ENCODE data around the gene HSF2. TPM values are rescaled to one million over a fixed set of nuclear protein-coding genes. Genes with fewer than 3 reads are reported as not detected.

Gene HSF2
- total RNA-seq, 1 experiment from 2014 or later = 19.8 TPM

- no peak for TF ChIP-seq ZBTB33 (IDR thresholded peaks at IDR 0.05; ENCODE audit: extremely low read depth, insufficient replicate concordance, low read length)
- no peak for TF ChIP-seq CEBPB (IDR thresholded peaks at IDR 0.05; ENCODE audit: low read depth)
- no peak for TF ChIP-seq FOSL1 (IDR thresholded peaks at IDR 0.05; ENCODE audit: low read depth)
- TF ChIP-seq TCF7L2 (IDR thresholded peaks at IDR 0.05; ENCODE audit: borderline replicate concordance, extremely low read depth, insufficient read depth, insufficient read length) = no peak
- TF ChIP-seq EZH2phosphoT487 (IDR thresholded peaks at IDR 0.05; ENCODE audit: borderline replicate concordance) = no peak
- no peak for TF ChIP-seq SIN3A (IDR thresholded peaks at IDR 0.05; ENCODE audit: low read depth)
- TF ChIP-seq CTCF (IDR thresholded peaks at IDR 0.05 in 2 of 3, conservative IDR thresholded peaks at IDR 0.05 in 1 of 3; ENCODE audit: borderline replicate concordance in 1 of 3, insufficient read depth in 1 of 3, low read depth in 2 of 3, low read length in 2 of 3) = no peak
- no peak for TF ChIP-seq JUND (IDR thresholded peaks at IDR 0.05)
- no peak for TF ChIP-seq EGR1 (IDR thresholded peaks at IDR 0.05; ENCODE audit: low read depth)
- no peak for TF ChIP-seq SRF (IDR thresholded peaks at IDR 0.05; ENCODE audit: low read depth)
Measured at GRCh38 chr6:122432816-122433215, 33.4 kb downstream of the HSF2 start (continued).

- Histone ChIP-seq H3K79me2 (ENCODE audit: insufficient read depth, low read length) (no peaks in the 10 kb centered on the region), H3K9me2 (ENCODE audit: insufficient read depth) (no peaks in the 10 kb centered on the region), H3K4me1 (ENCODE audit: control insufficient read depth in 1 of 2, insufficient read depth in 2 of 2, low read length in 2 of 2) (no peaks in the 10 kb centered on the region), H3K4me2 (ENCODE audit: low read length) (no peak overlapping the region), H3K27ac (ENCODE audit: low read depth, low read length) (no peak overlapping the region), H2AFZ (ENCODE audit: low read depth, low read length, poor library complexity, severe bottlenecking) (no peak overlapping the region), H3K9ac (ENCODE audit: low read length) (no peak overlapping the region), H3K9me3 (ENCODE audit: control insufficient read depth in 1 of 2, insufficient read depth in 1 of 2, low read depth in 1 of 2, low read length in 2 of 2) (0 out of 4 replicates have a peak, but pooled peaks cover 0 to 3% of the 10 kb centered on the region in 2 experiments), H4K20me1 (ENCODE audit: insufficient read depth) (no peaks in the 10 kb centered on the region), H3K4me3 (replicated peaks in 1 of 2; ENCODE audit: low read depth in 1 of 2, low read length in 2 of 2) (no peak overlapping the region), H3K27me3 (ENCODE audit: insufficient read depth, low read length) (no peaks in the 10 kb centered on the region), H3K36me3 (ENCODE audit: control insufficient read depth in 1 of 2, insufficient read depth in 2 of 2, low read length in 2 of 2) (peaks cover 9 to 37% of the 10 kb centered on the region in 2 experiments; a peak in 3 of 4 replicates)
- no peak for DNase-seq (ENCODE audit: low read depth, low spot score)
- no TSS peak for BruUV-seq (replicated peaks)
- POLR2A ChIA-PET = no interaction called here
- CTCF ChIA-PET = no interaction called here
- ATAC-seq = no peak
- intact Hi-C loops (cut with micrococcal nuclease) = no loop called here
- RAD21 ChIA-PET (ENCODE audit: low non-redundant PET in 1 of 2, low total read pairs in 2 of 2, uncharacterized antibody in 2 of 2, unreplicated experiment in 2 of 2) = no interaction called here
- TF ChIP-seq TCF7L2 (IDR thresholded peaks at IDR 0.05; ENCODE audit: borderline replicate concordance, extremely low read depth, insufficient read depth, insufficient read length) (no peak), SP1 (IDR thresholded peaks at IDR 0.05; ENCODE audit: low read depth) (no peak), POLR2A (IDR thresholded peaks at IDR 0.05; ENCODE audit: borderline replicate concordance, extremely low read depth, insufficient read depth, insufficient read length) (no peak), EZH2phosphoT487 (IDR thresholded peaks at IDR 0.05; ENCODE audit: borderline replicate concordance) (no peak), EZH2 (IDR thresholded peaks at IDR 0.05) (no peak), FOSL1 (IDR thresholded peaks at IDR 0.05; ENCODE audit: low read depth) (no peak), REST (IDR thresholded peaks at IDR 0.05; ENCODE audit: low read depth) (no peak), ZBTB33 (IDR thresholded peaks at IDR 0.05; ENCODE audit: extremely low read depth, insufficient replicate concordance, low read length) (no peak), ELF1 (IDR thresholded peaks at IDR 0.05; ENCODE audit: borderline replicate concordance, low read depth) (no peak), RAD21 (IDR thresholded peaks at IDR 0.05; ENCODE audit: low read depth) (no peak), SIN3A (IDR thresholded peaks at IDR 0.05; ENCODE audit: low read depth) (no peak), EGR1 (IDR thresholded peaks at IDR 0.05; ENCODE audit: low read depth) (no peak)
Measured at GRCh38 chr6:122438975-122439374, 39.5 kb downstream of the HSF2 start.

All from HCT116 (cell line).